ENCODE data around the gene NEU1. TPM values are rescaled to one million over a fixed set of nuclear protein-coding genes. Genes with fewer than 3 reads are reported as not detected.
"Not testable (repeated sequence)": the region's sequence is repeated elsewhere in the genome, so short reads cannot be mapped to it uniquely, and the experiment has no call there.

The NEU1 gene
- 51.7 TPM for total RNA-seq

DNA sequence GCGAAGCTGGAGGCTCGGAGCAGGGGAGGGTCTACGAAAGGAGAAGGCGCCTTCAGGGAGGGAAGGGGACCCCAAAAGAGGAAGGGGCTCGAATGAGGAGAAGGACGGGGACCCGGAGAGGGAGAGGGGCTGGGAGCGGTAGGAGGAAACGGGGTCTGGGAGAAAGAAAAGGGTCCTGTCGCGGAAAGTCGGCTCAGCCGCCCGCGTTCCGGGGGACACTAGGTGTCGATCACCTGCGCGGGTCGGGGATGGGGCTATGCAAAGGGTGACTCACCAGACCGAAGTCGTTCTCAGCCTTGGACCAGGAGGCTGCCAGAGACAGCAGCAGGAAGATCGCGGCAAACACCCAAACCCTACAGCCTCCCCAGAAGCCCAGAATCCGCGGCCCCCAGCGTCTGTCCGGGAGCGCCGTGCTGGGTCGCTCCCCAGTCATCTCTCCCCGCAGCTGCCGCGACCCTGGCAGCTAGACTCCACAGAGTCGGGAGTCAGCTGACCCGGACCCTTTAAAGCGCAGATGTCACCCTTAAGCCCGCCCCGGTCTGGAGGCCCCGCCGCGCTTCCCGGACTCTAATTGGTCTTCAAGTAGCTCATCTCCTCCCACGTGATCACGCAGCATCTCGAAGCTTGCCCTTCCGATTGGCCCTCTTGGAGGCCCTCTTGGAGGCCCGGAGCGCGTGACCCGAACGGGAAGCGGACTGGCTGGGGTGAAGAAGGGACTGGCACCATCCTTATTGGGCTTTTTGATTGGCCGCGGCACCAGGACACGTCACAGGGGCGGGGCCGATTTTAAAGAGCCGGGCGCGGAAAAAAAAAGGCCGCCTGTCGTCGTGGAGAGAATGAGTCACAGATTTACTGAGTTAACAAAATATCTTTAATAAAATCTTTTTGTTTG, at the start of gene NEU1:
TSS of gene NEU1 (minus strand) at position 478 of the 892 bp plus-strand sequence. CDS start at position 433, 45 bp downstream.
- peak; percentile 91 to 100 (median 100) for DNase-seq (ENCODE audit: low read depth in 2 of 3, low spot score in 2 of 3)

DNA sequence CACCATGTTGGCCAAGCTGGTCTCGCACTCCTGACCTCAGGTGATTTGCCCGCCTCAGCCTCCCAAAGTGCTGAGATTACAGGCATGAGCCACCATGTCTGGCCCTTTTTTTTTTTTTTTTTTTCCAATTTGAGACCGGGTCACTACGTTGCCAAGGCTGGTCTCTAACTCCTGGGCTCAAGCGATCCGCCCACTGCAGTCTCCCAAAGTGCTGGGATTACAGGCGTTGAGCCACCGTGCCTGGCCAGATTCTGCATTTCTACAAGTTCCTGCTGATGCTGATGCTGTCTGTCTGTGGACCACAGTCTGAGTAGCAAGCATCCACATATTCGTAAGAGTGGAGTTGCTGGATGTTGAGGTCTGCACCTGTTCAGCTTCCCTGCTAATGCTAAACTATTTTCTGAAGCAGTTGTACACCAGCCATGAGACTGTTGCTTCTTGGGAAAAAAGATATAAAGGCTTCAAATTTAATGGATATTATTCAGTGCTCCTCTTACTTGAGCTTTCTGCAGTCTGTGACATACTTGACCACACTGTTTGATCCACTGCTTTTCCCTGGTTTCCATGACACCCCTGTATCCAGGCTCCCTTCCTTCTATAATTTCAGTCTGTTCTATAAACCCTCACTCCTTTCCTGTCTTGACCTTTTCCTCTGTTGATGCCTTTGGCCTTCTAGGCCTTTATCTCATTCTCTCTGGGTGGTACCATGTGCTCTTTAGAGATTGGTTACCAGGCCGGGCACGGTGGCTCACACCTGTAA, 49.4 kb upstream of the NEU1 start:
- DNase-seq (ENCODE audit: low read depth in 2 of 3, low spot score in 2 of 3) = no peak

DNA sequence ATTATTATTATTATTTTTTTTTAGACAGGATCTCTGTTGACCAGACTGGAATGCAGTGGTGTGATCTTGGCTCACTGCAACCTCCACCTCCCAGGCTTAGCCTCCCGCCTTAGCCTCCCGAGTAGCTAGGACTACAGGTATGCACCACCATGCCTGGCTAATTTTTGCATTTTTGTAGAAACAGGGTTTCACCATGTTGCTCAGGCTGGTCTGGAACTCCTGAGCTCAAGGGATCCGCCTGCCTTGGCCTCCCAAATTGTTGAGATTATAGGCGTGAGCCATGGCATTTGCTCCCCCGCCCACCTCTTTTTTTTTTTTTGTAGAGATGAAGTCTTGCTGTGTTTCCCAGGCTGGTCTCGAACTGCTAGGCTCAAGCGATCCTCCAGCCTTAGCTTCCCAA, 46.7 kb upstream of the NEU1 start:
- not testable (repeated sequence) for DNase-seq (ENCODE audit: low read depth in 2 of 3, low spot score in 2 of 3)

DNA sequence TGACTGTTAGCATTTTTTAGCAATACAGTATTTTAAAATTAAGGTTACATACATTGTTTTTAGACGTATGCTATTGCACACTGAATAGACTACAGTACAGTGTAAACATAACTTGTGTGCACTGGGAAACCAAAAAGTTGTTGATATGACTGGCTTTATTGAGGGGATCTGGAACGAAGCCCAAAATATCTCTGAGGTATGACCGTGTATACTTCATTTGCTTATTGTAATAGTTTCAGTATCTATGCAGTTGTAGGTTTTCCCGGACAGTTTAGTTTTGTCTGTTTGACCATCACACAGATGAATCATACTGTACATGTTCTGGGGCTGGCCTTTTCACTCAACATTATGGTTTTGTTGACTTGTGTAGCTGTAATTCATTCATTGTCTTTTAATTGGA, 46.2 kb upstream of the NEU1 start:
- DNase-seq (ENCODE audit: low read depth in 2 of 3, low spot score in 2 of 3) = no peak

DNA sequence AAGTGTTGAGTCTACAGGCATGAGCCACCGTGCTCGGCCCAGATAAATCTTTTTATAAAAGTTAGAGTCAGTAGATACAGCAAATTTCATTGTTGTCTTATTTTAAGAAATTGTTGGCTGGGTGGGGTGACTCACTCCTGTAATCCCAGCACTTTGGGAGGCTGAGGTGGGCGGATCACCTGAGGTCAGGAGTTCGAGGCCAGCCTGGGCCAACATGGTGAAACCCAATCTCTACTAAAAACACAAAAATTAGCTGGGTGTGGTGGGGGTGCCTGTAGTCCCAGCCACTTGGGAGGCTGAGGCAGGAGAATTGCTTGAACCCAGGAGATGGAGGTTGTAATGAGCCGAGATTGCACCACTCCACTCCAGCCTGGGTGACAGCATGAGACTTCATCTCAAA, 45.6 kb upstream of the NEU1 start:
- not testable (repeated sequence) for DNase-seq (ENCODE audit: low read depth in 2 of 3, low spot score in 2 of 3)

DNA sequence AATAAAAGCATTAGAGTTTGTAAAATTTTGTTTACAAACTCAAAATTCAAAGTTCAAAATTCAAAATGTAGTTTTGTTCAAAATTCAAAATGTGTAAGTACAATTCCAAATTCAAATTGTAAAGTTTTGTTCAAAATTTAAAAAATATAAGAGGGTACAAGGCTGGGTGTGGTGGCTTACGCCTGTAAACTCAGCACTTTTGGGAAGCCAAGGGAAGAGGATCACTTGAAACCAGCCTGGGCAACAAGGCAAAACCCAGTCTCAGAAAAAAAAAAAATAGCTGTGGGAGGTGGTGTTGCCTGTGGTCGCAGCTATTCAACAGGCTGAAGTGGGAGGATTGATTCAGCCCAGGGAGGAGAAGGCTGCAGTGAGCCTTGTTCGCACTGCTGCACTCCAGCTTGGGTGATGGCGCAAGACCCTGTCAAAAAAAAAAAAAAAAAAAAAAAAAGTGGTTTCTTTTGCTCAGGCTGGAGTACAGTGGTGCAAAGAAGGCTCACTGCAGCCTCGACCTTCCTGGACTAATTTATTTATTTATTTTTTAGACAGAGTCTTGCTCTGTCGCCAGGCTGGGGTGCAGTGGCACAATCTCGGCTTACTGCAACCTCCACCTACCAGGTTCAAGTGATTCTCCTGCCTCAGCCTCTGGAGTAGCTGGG, 44.7 kb upstream of the NEU1 start:
- peak in 2 of 3 donors; percentile 21 to 39 for DNase-seq (ENCODE audit: low read depth in 2 of 3, low spot score in 2 of 3)

DNA sequence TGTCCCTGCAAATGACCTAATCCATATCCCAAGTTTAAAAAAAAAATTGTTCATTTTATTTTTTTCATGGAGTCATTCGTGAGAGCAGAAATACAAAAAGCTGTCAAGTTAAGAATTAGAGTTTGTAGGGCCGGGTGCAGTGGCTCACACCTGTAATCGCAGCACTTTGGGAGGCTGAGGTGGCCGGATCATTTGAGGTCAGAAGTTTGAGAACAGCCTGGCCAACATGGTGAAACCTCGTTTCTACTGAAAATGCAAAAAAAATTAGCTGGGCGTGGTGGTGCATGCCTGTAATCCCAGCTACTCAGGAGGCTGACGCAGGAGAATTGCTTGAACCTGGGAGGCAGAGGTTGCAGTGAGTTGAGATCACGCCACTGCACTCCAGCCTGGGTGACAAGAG, 44.1 kb upstream of the NEU1 start:
- not testable (repeated sequence) for DNase-seq (ENCODE audit: low read depth in 2 of 3, low spot score in 2 of 3)

DNA sequence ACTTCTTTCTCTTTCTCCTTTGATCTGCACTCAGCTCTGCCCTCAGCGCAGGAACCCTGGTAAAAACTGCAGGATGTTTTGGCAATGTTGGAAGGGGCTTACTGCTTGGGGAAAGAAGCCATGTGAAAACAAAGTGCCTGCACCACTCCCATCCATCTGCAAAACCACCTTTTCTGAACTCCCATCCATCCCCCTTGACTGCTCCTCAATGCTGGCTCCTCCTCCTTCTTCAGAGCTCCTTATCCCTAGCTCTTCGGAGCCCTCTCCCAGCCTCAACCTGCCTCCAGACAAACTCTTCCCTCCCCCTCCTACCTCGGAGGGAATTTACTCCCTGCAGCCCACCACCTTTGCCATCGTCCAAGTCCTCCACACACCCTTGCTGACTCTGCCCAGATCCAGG, 43.5 kb upstream of the NEU1 start:
- no peak for DNase-seq (ENCODE audit: low read depth in 2 of 3, low spot score in 2 of 3)

DNA sequence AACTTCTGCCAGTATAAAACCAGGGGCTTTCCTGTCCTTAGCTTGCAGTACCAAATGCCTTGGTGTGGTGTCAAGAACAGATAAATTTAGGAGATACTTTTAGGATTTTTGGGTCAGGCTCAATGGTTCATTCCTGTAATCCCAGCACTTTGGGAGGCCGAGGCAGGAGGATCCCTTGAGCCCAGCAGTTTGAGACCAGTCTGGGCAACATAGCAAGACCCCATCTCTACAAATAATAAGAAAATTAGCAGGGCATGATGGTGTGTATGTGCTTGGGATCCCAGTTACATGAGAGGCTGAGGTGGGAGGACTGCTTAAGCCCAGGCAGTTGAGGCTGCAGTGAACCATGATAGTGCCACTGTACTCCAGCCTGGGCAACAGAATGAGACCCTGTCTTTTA, 42.4 kb upstream of the NEU1 start:
- no peak for DNase-seq (ENCODE audit: low read depth in 2 of 3, low spot score in 2 of 3)

DNA sequence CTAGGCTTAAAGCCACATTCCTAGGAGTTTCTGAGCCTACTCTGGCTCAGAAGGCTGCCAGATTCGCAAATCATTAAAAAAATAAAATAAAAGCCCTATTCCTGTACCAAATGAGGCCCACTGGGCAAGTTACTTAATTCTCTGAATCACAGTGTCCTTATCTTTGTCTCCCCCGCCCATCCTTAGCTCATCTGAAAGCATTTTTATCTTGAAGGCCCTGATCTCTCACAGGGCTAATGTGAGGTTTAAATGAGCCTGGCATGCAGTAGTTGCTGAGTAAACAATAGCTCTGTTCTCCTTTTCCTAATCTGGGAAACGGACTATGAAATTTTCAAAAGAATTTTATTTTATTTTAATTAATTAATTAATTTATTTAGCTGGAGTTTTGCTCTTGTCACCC, 41.3 kb upstream of the NEU1 start:
- DNase-seq (ENCODE audit: low read depth in 2 of 3, low spot score in 2 of 3) = no peak

DNA sequence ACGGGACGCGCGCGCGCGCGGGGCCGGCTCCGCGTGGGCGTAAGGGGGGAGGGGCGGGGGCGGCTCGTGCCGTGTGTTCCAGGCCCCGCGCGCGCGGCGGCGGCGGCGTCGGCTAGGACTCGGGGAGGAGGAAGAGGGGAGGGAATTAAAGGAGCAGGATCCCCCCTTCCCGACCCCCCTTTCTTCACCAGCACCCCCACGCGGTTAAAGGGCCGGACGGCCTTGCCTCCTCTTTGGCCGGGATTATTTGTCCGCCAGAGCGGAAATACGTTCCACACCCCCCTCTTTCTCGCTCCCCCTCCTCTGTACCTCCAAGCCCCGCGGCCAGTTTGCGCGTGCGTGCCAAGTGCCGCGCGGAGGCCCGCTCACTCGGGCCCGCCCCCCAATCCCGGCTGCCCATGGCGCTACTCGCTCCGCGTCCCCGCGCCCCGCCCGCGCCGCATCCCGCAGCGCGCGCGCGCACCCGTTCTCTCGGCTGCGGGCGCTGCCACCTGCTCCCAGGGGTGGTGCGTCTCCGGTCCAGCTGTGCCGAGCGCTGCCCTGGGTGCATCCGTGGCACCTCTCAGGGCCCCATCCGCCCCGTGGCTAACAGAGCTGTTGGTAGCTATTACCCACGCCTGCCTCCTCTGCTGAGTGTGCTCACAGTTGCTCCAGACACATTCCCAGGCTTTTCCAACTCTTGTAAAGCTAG, 39.5 kb upstream of the NEU1 start, which contains the start of gene ZBTB12:
TSS of gene ZBTB12 (minus strand) at position 134 of the 691 bp plus-strand sequence. CDS start 781 bp downstream, outside the sequence.
- DNase-seq (ENCODE audit: low read depth in 2 of 3, low spot score in 2 of 3) = peak; percentile 72 to 95 (median 93)

DNA sequence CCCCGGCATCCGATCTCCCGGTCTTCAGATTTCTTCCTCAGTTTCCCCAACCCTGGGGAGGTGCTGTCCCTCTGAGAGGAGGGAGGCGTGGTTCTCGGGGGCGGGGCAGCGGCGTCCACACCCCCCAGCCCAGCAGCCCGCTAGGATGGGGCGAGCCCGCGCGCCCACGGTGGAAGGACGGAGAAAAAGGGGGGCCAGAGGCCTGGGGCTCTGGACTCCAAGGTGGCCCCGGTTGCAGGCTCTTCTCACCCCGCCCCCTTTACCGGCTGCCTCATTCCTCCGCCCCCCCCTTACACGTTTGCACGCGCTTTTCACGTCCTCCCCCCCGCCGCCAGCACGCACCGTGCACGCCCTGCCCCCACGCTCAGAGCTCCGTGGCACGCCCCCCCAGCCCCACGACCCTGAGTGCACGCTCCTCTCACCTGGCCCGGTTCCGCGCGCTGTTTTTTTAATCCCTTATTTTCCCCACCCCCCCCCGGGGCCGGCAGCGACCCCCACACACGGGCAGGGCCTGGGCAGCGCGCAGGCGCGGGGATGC, 38.9 kb upstream of the NEU1 start:
- peak in 2 of 3 donors; percentile 45 to 49 for DNase-seq (ENCODE audit: low read depth in 2 of 3, low spot score in 2 of 3)

DNA sequence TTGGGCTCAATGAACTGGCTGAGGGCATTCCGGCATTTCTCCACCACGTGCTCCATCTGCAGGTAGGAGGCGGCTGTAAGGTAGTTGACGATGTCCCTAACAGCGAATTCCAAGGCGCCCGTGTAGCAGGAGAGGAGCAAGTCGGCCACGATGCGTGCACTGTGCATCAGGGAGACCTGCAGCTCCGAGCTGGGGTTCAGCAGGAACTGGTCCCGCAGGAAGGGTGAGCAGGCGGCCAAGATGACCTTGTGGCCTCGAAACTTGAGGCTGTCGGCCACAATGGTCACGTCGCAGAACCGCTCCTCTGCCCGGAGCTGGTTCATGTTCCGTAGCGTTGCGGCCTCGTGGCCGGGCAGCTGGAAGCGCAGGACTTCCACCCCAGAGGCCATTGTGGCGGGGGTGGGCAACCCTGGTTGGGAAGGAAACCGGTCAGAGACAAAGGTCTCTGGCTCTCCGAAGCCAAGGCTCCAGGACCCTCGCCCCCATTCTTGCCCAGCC, 38.3 kb upstream of the NEU1 start:
- no peak for DNase-seq (ENCODE audit: low read depth in 2 of 3, low spot score in 2 of 3)

DNA sequence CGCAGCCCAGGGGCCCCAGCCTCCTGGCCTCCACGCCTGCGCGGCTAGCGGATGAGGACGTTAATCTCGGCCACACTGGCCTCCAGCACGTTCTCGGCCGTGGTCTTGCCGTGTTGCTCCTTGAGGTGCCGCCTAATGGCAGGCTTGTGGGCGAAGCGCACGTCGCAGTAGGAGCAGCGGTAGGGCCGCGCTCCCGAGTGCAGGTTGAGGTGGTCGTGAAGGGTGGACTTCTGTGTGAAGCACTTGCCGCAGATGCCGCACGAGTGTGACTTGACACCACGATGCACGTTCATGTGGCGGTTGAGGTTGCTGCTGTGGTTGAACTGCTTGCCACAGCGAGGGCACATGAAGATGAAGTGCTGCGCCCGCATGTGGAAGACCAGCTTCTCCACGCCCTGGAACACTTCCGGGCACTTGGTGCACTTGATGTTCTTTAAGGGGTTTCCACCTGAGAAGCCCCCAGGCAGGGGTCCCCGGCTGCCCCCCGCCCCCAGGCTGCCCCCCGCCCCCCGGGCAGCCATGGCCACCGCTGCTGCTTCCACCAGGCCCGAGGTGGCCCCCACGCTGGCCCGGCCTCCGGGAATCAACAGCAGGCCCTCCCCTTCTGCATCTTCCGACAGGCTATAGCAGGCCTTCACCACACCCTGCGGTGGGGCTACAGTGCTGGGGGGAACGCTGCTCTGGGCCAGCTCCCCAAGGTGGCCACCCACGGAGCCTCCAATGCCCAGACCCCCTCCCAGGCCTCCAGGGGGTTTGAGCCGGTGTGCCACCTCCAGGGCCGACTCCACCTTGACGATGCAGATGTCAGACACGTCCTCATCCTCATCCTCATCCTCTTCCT, 37.5 kb upstream of the NEU1 start:
- no peak for DNase-seq (ENCODE audit: low read depth in 2 of 3, low spot score in 2 of 3)

DNA sequence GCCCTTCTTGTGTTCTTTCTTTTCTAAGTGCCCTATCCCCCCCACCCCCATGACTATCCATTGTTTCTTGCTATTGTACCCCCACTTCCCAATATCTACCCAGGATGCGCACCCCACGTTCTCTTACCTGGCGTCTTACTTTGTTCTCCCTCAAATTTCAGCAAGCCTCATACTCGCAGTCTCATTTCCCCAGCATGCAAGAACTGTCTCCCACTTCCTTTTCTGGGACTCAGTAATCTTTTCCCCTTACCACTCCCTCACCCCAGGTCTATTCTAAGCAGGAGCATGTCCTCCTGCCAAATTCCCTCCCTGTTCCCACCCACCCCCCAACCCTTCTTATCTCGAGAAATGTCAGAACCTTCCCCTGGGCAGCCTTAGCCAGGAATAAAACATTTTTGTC, 36.6 kb upstream of the NEU1 start:
- DNase-seq (ENCODE audit: low read depth in 2 of 3, low spot score in 2 of 3) = no peak

DNA sequence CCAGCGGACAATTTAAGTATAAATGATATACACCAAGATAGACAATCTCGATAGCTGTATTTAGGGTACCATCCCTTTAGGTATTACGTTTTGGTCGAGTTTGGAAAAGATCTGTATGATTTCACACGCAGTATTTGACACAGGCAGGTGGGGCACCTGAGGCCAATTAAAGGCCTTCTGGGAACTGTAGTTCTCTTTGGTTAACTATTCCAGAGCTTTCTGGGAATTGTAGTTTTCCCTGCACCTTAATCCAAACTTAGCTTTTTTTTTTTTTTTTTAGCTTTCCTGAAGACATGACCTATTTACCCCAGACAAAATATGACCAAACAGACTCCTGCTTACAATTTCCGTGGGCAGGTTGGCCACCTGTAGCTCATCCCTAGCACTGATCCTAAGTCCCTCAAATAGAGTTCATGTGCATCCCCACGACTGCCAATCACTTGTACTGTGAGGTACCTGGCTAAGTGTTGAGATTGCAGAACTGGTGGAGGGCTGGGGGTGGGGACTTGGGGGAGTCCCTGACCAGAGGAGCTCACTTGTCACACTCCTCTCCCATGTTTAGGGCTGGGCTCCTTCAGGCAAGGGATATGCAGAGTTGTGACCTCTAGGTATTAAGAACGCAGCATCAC, 35.9 kb upstream of the NEU1 start:
- peak in 2 of 3 donors; percentile 46 to 51 for DNase-seq (ENCODE audit: low read depth in 2 of 3, low spot score in 2 of 3)

DNA sequence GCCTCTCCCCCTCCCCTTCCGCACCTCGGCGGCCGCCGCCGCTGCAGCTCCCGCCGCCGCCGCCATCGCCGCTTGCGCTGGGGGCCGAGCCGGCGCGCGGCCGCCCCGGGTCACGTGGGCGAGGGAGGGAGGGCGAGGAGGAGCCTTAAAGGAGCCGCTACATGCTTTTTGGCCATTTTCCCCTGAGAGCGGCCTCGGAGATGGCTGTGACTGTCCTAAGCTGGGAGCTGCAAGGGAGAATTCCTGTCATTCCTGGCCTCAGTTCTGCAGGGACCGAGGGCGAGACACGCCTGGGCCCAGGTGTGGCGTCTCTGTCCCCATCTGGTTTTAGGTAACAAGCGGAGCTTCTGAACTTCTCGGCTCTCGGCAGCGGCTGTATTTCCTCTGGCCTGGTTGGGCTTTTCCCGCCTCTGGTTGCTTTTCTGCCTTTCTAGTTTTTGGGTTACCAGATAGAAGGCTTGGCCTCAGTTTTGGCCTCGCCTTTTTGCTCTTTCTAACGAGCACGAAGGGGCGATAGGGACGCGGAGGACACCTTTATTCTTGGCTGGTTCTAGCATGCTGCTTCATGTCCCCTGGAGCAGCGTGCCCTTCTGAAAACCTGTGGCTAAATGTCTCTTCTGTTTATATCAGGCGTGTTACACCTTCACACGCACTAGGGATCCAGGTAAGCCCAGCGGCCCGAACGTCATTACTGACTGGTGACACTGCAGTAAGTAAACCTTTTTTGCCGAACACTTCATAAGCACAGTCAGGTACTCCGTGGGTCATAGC, 35.2 kb upstream of the NEU1 start, which contains the start of gene EHMT2:
TSS of gene EHMT2 (minus strand) at position 87 of the 771 bp plus-strand sequence. CDS start at position 66, 21 bp downstream.
- peak; percentile 68 to 85 (median 83) for DNase-seq (ENCODE audit: low read depth in 2 of 3, low spot score in 2 of 3)

All from hematopoietic multipotent progenitor cell (in vitro differentiated cells).